ENCODE measurements around the gene GRIK4.

The GRIK4 gene

DNA sequence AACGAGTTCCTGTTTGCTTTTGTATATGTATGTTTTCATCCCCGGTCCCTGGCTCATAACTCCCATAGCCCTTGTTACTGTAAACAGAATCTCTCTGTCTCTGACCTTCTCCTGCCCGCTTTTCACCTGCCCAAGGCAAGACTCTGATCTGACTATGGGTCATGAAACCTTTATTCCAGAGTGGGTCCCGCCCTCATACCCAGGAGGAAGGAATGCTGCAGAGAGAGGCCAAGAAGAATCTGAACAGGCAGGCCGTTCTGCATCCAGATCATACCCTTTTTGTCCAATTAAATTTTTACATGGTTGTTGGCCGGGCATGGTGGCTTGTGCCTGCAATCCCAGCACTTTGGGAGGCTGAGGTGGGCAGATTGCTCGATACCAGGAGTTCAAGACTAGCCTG lies 39.6 kb downstream of the GRIK4 start:
- DNase-seq = no peak

DNA sequence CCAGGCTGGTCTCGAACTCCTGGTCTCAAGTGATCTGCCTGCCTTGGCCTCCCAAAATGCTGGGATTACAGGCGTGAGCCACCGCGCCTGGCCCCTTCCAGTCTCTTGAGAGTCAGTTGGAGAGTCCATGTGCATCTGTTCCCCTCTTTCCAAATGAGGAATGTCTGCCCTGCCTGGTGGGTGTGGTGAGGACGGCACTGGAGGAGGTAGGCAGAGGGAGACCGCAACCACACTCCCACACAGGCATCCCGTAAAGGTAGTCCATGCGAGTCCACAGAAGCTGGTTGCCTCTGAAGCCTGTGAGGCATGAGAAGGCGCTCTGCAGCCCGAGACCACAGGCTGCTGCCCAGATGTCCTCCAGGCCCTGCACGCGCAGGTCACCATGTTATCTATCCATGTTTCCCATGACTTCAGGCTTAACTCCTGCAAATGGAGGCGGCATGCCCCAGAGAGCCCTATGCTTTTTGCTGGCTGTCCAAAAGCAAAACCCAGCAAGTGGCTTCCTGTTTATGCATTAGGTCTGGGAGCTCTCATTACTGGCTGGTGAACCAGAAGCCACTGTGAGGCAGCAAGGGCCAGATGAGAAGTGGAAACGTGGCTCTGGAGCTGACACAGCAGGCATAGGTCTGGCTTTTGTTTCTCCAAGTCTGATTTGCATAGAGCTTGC lies 43.4 kb downstream of the GRIK4 start:
- DNase-seq = no peak

GRCh38 chr11:120555433-120555773 lies 43.9 kb downstream of the GRIK4 start:
- no peak for DNase-seq

DNA sequence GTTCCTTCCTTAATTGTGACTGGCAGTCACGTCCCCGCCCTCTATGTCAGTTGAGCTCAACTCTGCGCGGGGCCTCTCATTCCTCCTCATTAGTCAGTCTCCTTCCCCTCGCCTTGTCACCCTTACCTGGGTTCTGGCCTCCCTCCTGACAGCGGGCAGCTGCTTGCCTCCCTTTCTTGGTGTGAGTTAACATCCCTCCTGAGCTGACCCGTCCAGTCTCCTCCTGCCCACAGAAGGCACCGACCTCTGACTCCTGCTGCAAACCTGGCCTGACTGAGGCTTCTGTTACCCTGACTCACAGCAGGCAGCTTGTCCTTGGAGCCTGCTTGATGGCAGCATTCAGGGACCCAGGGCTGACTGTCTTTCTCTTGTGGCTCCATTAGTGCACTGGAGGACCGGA lies 45.2 kb downstream of the GRIK4 start:
- no peak for DNase-seq

DNA sequence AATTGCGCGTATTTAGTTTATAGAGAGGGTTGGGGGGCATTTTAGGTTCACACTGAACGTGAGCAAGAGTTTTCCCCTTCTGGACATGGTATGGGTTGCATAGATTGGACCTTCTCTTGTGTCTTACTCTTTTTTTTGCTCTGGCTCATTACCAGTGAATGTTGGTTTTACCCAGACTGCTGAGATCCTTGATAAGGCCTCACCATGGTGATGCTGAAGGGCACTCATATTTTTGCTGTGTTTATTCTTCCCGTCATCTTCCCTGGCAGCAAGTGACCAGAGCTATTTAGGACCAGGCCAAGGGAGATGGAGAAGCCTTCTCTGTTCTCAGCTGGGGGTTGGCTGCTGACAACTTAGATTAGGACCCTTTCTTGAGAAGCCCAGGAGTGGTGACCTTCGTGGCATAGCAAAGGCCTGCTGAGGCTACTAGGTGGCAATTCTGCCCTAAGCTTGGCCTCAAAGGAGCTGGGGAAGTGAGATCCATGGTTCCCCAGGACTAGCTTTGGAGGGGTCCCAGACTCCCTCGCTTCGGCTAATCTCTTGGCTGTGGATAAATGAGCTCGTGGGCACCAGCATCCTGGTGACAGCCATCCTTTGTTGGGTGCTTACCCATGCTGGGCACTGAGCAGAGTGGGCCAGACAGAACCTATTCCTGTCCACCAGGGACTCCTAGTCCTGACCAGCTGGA lies 47.3 kb downstream of the GRIK4 start:
- no peak for DNase-seq

DNA sequence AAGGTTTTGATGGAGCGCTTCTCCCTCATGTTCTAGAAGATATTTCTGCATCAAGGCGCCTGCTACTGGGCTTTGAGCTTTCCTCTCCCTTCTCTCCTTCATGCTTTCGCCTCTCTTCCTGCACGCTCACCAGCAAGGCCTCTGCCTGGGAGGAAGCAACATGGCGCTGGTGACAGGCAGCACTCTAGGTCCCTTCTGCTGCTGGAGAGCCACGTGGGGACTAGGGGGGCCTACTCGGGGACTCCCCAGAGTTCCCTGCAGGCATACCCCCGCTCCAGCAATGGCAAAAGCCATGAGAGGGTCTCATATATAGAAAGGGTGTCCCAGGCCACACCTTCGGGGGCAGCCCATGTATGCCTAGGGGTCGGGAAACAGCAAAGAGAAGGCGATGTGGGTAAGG lies 49.7 kb downstream of the GRIK4 start:
- no peak for DNase-seq

GRCh38 chr11:120562806-120563425 lies 51.4 kb downstream of the GRIK4 start:
- no peak for DNase-seq

DNA sequence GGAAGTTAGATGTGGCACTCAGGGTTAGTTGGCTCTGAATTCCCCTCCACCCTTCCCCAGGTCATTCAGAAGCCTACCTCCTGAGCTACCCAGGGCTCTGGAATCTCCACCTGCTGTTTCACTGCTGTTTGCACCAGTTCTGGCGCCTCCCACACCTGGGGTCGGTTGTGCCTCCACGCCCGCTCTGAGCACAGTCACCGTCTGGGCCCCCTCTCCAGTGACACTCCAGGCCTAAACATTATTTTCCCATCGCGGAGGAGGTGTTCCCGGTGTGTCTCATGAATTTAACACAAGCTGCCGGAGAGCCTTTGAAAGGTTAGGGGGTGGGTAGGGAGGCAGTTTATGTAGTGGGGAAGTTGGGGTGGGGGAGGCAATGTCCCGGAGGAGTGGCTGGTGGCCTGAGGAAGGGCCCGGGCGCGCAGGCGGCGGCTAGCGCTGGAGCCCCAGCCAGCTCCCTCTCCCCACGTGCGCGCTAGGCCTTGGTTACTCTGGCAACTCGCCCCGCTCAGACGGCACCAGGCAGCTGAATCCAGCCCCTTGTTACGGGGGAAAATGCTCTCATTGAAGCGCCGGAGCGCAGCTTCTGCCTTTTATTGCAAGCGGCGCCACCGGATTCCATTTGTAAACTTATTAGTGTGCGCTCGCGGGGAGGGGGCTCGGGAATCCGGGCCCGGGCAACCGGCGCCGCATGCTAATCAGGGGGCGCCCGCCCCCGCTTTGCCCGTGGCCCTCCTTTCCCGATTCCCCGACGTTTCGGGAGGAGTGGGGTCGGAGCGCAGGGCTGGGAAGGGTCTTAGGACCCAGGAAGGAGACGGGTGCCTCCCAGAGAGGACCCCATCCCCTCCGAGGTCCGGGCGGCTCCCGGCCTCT lies 52.4 kb downstream of the GRIK4 start:
- peak; percentile 88 for DNase-seq

DNA sequence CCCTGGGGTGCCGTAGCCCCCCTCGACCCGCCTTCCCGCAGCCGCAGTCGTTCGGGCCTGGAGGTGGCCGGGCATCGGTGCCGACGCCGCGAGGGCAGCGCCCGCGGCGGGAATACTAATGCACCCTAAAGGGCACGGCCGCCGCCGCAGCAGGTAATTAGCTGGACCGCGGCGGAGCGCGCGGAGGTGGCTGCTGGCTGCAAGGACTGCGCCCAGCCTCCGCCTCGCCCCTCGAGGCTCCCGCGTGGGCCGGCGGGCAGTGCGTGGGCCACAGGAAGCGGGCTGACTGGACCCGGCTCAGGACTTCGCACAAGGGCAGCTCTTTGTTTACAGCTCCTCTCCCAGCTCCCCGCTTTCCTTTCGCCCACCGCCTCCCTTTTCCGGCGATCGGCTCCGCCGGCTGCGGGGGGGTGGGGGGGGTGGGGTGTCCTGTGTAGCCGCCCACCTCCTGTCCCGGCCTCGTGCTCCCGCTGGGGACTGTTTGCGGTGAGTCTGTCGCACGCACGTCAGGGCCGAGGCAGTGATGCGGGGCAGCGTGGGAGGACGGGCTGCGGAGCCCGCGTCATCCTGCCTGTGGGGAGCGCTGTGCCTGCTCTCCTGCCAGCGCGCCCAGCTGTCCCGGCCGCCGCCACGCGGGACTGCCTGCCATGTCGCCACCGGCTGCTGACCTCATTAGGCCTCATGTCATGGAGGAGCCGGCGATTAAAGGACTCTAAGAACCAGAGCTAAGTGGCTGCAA lies 53.2 kb downstream of the GRIK4 start:
- peak; percentile 12 for DNase-seq

- DNase-seq = no peak
Observed at GRCh38 chr11:120565466-120566155, 54.1 kb downstream of the GRIK4 start.

DNA sequence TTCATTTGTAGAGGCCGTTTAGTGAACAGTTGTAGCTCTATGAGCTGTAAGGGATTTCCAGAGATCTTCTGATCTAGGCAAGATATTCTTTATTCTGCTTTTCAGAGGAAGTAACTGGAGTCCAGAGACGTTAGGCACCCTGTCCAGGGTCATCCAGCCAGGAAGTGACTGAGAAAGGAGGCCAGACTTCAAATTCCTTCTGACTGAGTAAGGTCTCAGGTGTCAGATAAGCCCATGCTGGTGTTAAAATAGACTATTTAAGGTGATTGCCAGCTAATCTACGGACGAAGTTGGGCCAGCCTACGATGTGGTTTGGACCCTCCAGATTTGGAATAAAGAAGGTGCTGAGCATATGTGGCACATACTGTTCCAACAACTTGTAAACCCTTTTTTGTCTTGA lies 54.6 kb downstream of the GRIK4 start:
- DNase-seq = no peak

DNA sequence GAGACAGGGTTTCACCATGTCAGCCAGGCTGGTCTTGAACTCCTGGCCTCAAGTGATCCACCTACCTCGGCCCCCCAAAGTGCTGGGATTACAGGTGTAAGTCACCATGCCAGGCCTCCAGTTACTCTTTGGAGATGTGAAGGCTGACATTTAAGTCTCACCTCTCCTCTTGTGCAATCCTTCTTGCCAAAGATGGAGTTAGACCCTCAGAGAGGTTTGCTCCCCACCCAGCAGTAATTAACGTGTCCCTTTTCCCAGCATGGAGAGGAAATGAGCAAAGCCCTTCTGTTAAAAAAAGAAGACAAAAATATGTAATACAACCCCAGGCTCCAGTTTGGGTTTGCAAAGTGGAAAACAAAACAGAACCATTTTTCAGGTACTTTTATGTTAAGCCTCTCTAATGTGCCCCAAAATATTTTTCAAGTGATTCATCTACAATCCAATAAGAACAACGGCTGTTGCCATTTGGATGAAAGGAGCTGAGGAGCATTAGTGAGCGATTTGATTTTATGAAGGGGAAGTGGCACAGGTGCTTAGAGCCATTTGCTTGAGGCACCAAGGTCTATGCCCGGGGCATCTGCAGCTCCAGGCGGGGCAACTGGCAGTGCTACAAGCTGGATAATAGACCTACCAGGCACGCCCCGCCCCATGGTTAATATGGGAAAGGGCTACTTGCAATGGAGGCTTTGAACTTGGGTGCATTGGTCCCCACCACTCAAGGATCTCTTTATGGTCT lies 57.2 kb downstream of the GRIK4 start:
- DNase-seq = no peak

DNA sequence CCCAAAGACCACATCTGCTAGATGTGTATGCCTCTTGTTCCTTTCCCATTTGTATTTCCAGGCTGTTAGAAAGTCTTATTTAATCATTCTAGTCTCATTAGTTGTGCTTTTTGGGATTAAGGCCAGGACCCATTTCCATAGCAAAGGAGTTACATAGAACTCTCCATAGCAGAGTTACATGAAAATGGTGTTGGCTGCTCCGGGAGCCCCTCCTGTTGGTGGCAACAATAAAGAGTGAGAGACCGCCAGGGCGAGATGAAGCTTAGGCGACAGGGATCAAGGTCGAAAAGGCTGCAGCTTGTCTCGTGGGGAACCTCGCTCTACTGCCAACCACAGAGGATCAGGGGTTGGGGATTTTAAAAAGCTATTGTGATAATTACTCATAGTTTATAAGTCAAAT lies 58.3 kb downstream of the GRIK4 start:
- DNase-seq = no peak

DNA sequence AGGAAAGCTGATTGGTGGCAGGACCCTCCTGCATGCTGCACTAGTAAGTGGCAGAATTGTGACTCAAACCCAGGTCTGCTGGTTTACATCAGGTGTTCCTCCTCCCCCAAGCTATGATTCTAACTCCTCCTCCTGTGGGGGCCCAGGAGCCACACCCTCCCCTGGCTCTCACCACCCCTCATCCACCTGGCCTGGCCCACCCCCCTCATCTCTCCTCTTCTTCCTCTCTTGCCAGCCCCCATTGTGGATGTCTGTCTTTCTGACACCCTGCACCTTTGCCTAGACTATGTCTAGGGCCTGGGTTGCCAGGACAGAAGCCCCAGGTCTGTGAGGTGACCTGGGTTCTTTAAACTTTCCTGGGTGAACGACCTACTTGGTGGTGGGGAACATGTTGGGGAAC lies 59.9 kb downstream of the GRIK4 start:
- DNase-seq = no peak

DNA sequence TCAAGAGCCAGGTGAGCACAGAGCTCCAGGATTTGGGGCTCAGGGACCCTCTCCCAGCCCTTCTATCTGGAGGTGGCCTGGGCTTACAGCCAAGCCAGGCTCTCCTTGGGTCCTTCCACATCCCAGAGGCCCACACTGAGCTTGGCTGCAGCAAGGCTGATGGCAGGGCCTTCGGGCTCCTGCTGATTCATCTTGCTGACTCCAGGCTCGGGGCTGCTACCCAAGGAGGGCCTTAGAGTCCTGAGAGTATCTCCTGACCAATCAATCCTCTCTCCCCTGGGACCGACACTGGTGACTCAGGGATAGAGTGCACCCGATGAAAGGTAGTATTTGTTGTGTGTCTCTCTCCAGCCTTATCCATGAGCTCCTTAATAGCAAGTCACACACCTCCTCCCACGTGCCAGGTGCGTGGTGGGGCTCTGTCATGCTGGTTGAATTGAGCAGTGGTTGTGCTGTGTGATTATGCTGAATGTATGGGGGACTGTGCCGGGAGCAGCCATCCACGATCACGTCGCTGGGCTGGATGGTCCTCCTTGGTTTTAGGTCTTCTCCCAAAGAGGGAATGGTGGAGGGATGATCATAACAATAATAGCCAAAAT lies 62.3 kb downstream of the GRIK4 start:
- no peak for DNase-seq

DNA sequence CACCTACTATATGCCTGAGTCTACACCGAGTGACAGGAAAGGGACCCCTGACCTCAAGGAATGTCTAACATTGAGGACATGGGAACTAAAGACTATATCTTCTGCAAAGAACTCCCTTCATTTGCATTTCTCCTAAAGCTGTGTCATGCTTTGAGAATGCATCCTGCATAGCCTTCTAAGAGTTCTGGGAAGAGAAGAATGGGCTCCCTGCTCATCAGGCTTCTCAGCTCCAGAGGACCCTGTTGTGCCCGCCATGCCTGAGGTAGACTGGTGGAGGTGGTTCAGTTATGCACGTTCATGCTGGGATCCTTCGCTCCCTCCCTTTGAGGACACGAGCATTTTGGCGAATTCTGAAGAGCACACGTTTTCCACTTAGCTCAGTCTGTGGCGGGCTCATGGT lies 63.3 kb downstream of the GRIK4 start:
- DNase-seq = no peak

DNA sequence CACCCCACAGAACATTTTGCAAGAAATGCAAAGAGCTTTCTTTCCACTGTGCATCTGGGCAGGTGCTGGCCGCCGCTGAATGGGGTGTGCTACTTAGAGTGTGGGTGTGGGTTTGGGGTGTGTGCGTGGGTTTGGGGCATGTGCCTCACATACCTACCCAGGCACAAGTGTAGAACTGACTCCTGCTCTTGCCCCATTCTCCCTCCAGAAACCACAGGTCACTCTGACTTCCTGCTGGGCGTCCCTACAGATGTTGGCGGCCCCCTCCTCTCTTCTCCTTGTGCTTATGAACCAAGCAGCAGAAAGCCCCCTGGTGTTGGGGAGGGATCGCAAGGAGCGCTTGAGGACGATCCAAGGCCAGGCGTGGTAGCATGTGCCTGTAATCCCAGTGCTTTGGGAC lies 63.9 kb downstream of the GRIK4 start:
- DNase-seq = no peak

DNA sequence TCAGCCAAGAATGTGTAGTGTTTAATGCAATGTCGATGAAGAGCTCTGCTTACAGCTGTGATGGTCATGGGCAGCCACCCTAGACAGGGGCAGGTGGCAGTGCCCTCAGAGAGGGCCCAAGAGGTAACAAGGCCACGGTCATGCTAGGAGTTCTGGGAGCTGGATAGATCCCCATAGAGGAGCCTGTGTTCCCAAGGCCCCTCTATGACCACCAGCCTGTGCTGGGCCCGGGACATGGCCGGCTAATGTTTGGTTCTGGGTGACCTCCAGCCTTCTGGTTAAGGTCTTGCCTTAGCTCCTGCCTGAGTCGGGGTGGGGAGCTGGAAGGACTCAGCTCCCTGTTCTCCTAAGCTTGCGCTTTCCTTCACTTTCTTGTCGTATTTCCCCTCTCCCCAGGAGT lies 65.1 kb downstream of the GRIK4 start:
- DNase-seq = no peak

DNA sequence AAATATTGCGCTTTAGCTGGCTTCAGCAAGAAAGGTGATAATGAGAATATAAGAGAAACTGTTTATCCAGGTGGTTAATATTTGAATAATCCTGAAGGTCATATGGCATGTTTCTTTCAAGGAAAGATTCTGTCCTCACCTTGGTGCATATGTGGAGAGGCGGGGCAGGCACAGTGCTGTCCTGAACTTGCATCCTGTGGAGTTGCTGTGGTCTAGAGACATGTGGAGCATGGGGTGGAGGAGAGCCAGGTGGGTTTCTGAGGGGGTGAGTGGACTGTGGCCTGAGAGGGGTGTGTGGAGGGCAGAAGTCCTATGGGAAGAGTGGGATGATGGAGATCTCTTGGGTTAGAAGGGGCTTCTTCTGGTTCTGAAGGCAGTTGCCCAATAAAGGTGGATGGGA lies 65.5 kb downstream of the GRIK4 start:
- DNase-seq = no peak

- DNase-seq = no peak
Observed at GRCh38 chr11:120577624-120578363, 66.2 kb downstream of the GRIK4 start.

Data from NCI-H1105 (cell line).